Mammary epithelial cell (primary cell): ENCODE results near the gene SLC35E4.
"Not testable (repeated sequence)": the region's sequence is repeated elsewhere in the genome, so short reads cannot be mapped to it uniquely, and the experiment has no call there.

Experiments used
- CTCF ChIP-seq, 2 donors: IDR thresholded peaks in 1 of 2; conservative IDR thresholded peaks in 1 of 2; 2 replicates each; pipeline ENCODE4 v1.5.1; 2011 to 2012; ENCODE audit warnings: inconsistent platforms in 2 of 2, low read length in 2 of 2, mild to moderate bottlenecking in 2 of 2, control low read depth in 1 of 2, low read depth in 1 of 2; ENCODE audit not compliant: insufficient read depth in 1 of 2; ENCODE audit errors: extremely low read depth in 1 of 2
- EZH2 ChIP-seq: IDR thresholded peaks from 2 replicates; pipeline ENCODE4 v1.6.1; 2012; ENCODE audit warnings: low read length, inconsistent platforms, borderline replicate concordance

- TF ChIP-seq CTCF (conservative IDR thresholded peaks at IDR 0.05 in 1 of 2, IDR thresholded peaks at IDR 0.05 in 1 of 2; ENCODE audit: extremely low read depth in 1 of 2, insufficient read depth in 1 of 2, low read depth in 1 of 2, low read length in 2 of 2); EZH2: not testable (repeated sequence)
These were observed 4.1 kb upstream of the SLC35E4 start for GRCh38 chr22:30631469-30631868.
